ENCODE results near the gene LYST. TPM values are rescaled to one million over a fixed set of nuclear protein-coding genes. Genes with fewer than 3 reads are reported as not detected.

The LYST gene
- total and polyA plus RNA-seq, 7 donors, result 6.6 to 53.2 (median 21.9) TPM

GRCh38 chr1:235826102-235826854 lies 40.4 kb downstream of the LYST start:
- H3K27me3 ChIP-seq, result no peaks in the 10 kb centered on the region
- H3K27ac ChIP-seq, result no peak overlapping the region
- peaks cover 0 to 26% (median 3%) of the 10 kb centered on the region in 4 donors for H3K36me3 ChIP-seq
- DNase-seq, result no peak
- no peak overlapping the region for H3K4me3 ChIP-seq
- WGBS, 2 donors, result 81 to 89% methylated on average over 2 of the region's 2 CpGs
- H3K4me1 ChIP-seq, result peaks cover 0 to 10% (median 8%) of the 10 kb centered on the region in 4 donors
- no peaks in the 10 kb centered on the region for H3K9me3 ChIP-seq
- intact Hi-C loops (cut with DNase I), result no loop called here
- TF ChIP-seq POLR2A (IDR thresholded peaks at IDR 0.05), result no peak
- no peak for TF ChIP-seq POLR2AphosphoS5 (IDR thresholded peaks at IDR 0.05)
- no peak for TF ChIP-seq CTCF (IDR thresholded peaks at IDR 0.05)
- TF ChIP-seq EP300 (IDR thresholded peaks at IDR 0.05), result no peak

DNA sequence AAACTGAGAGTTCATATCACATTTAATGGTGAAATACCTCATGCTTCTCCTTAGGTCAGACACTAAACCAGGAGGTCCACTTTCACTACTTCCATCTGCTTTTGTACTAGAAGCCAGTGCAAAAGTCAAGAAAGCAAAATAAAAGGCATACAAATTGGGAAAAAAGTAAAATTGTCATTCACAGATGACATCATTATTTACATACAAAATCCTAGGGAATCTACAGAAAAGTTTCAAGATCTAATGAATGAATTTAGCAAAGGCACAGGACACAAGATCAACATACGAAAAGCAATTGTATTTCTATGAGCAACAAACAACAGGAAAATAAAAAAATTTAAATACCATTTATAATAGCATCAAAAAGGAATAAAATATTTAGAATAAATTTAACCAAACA lies 41.5 kb downstream of the LYST start:
- Histone ChIP-seq H3K27me3 (no peaks in the 10 kb centered on the region), H3K4me1 (peaks cover 0 to 10% (median 8%) of the 10 kb centered on the region in 4 donors), H3K4me3 (no peak overlapping the region), H3K9me3 (no peaks in the 10 kb centered on the region), H3K36me3 (peaks cover 0 to 26% (median 2%) of the 10 kb centered on the region in 4 donors), H3K27ac (no peak overlapping the region)
- intact Hi-C loops (cut with DNase I), result no loop called here
- DNase-seq, result no peak
- no peak for TF ChIP-seq POLR2AphosphoS5 (IDR thresholded peaks at IDR 0.05)
- no peak for TF ChIP-seq EP300 (IDR thresholded peaks at IDR 0.05)
- no peak for TF ChIP-seq POLR2A (IDR thresholded peaks at IDR 0.05)
- no peak for TF ChIP-seq CTCF (IDR thresholded peaks at IDR 0.05)
- 95 to 97% methylated on average over 1 of the region's 1 CpG for WGBS, 2 donors

- H3K27ac ChIP-seq, result no peak overlapping the region
- no peak overlapping the region for H3K4me3 ChIP-seq
- H3K9me3 ChIP-seq, result no peaks in the 10 kb centered on the region
- DNase-seq, result no peak
- peaks cover 0 to 20% (median 0%) of the 10 kb centered on the region in 4 donors for H3K36me3 ChIP-seq
- WGBS, 2 donors, result 92 to 96% methylated on average over 5 of the region's 5 CpGs
- TF ChIP-seq CTCF (IDR thresholded peaks at IDR 0.05) (no peak), POLR2AphosphoS5 (IDR thresholded peaks at IDR 0.05) (no peak), EP300 (IDR thresholded peaks at IDR 0.05) (no peak), POLR2A (IDR thresholded peaks at IDR 0.05) (no peak)
- no peaks in the 10 kb centered on the region for H3K27me3 ChIP-seq
- peaks cover 0 to 13% (median 8%) of the 10 kb centered on the region in 4 donors for H3K4me1 ChIP-seq
- intact Hi-C loops (cut with DNase I), result no loop called here
Observed at GRCh38 chr1:235823684-235824083, 43.0 kb downstream of the LYST start.

GRCh38 chr1:235822685-235823084 lies 44.0 kb downstream of the LYST start:
- TF ChIP-seq POLR2A (IDR thresholded peaks at IDR 0.05) (no peak), CTCF (IDR thresholded peaks at IDR 0.05) (no peak), EP300 (IDR thresholded peaks at IDR 0.05) (no peak), POLR2AphosphoS5 (IDR thresholded peaks at IDR 0.05) (no peak)
- peaks cover 0 to 12% (median 0%) of the 10 kb centered on the region in 4 donors for H3K36me3 ChIP-seq
- DNase-seq, result no peak
- no peaks in the 10 kb centered on the region for H3K9me3 ChIP-seq
- H3K4me3 ChIP-seq, result no peak overlapping the region
- peaks cover 0 to 14% (median 8%) of the 10 kb centered on the region in 4 donors for H3K4me1 ChIP-seq
- H3K27me3 ChIP-seq, result no peaks in the 10 kb centered on the region
- no peak overlapping the region for H3K27ac ChIP-seq
- intact Hi-C loops (cut with DNase I), result no loop called here

Measured in sigmoid colon (tissue), 7 donors.